GM19452 (cell line): ENCODE measurements around the gene KLC4.
"Not testable (repeated sequence)": the region's sequence is repeated elsewhere in the genome, so short reads cannot be mapped to it uniquely, and the experiment has no call there.

Experiments
- ATAC-seq: cut with Tn5 transposase; IDR thresholded peaks from one replicate; pipeline ENCODE4 v1.9.1; 2021; ENCODE audit not compliant: unreplicated experiment

Gene KLC4

GRCh38 chr6:43060755-43061633 is 1.6 kb downstream of the KLC4 start:
- no peak for ATAC-seq

- no peak for ATAC-seq
Measured at GRCh38 chr6:43061861-43062260, 2.4 kb downstream of the KLC4 start.

- ATAC-seq = no peak
Measured at GRCh38 chr6:43062818-43063217, 3.4 kb downstream of the KLC4 start.

GRCh38 chr6:43070028-43070632 is 10.7 kb downstream of the KLC4 start:
- no peak for ATAC-seq

- ATAC-seq = no peak
Measured at GRCh38 chr6:43074847-43075669, 15.6 kb downstream of the KLC4 start.

- ATAC-seq = no peak
Measured at GRCh38 chr6:43075670-43076463, 16.4 kb downstream of the KLC4 start, which contains the start of gene PTK7. Gene PTK7, plus strand, starts transcription at chr6:43076314. Its CDS starts 175 bp downstream, at chr6:43076489.

- no peak for ATAC-seq
Measured at GRCh38 chr6:43076464-43077332, 17.3 kb downstream of the KLC4 start.

- no peak for ATAC-seq
Measured at GRCh38 chr6:43077333-43077809, 17.9 kb downstream of the KLC4 start.

- ATAC-seq = no peak
Measured at GRCh38 chr6:43077981-43078511, 18.6 kb downstream of the KLC4 start.

GRCh38 chr6:43078691-43079090 is 19.3 kb downstream of the KLC4 start:
- ATAC-seq = no peak

GRCh38 chr6:43081043-43081442 is 21.6 kb downstream of the KLC4 start:
- ATAC-seq = no peak

- not testable (repeated sequence) for ATAC-seq
Measured at GRCh38 chr6:43081922-43082321, 22.5 kb downstream of the KLC4 start.

- no peak for ATAC-seq
Measured at GRCh38 chr6:43082806-43083655, 23.6 kb downstream of the KLC4 start.

- ATAC-seq = no peak
Measured at GRCh38 chr6:43086022-43086658, 26.7 kb downstream of the KLC4 start.

GRCh38 chr6:43088654-43089056 is 29.2 kb downstream of the KLC4 start:
- ATAC-seq = no peak

- no peak for ATAC-seq
Measured at GRCh38 chr6:43089467-43089866, 30.0 kb downstream of the KLC4 start.

- ATAC-seq = no peak
Measured at GRCh38 chr6:43089874-43090558, 30.6 kb downstream of the KLC4 start.
